NOMO-1 treated with dmso at 0.1 percent for 144 hours (cell line): ENCODE measurements around the gene TSHZ2.

ENCODE experiments used
- DNase-seq: peaks from one replicate; lab custom pipeline; 2025; ENCODE audit not compliant: unreplicated experiment; lab: John Stamatoyannopoulos, UW

Gene TSHZ2

GRCh38 chr20:53061192-53062108 lies 89.3 kb downstream of the TSHZ2 start:
- DNase-seq: no peak

- no peak for DNase-seq
These were observed 92.8 kb downstream of the TSHZ2 start for GRCh38 chr20:53064935-53065334.

GRCh38 chr20:53068241-53068640 lies 96.1 kb downstream of the TSHZ2 start:
- no peak for DNase-seq

GRCh38 chr20:53069132-53069531 lies 97.0 kb downstream of the TSHZ2 start:
- DNase-seq: no peak

- no peak for DNase-seq
These were observed 98.1 kb downstream of the TSHZ2 start for GRCh38 chr20:53070224-53070623.

- no peak for DNase-seq
These were observed 98.7 kb downstream of the TSHZ2 start for GRCh38 chr20:53070706-53071392.

- no peak for DNase-seq
These were observed 99.7 kb downstream of the TSHZ2 start for GRCh38 chr20:53071833-53072232.

- DNase-seq: no peak
These were observed 100.9 kb downstream of the TSHZ2 start for GRCh38 chr20:53072923-53073579.

GRCh38 chr20:53073636-53074415 lies 101.7 kb downstream of the TSHZ2 start:
- no peak for DNase-seq

GRCh38 chr20:53074811-53075314 lies 102.7 kb downstream of the TSHZ2 start:
- no peak for DNase-seq

- no peak for DNase-seq
These were observed 104.5 kb downstream of the TSHZ2 start for GRCh38 chr20:53076668-53077067.

- no peak for DNase-seq
These were observed 105.4 kb downstream of the TSHZ2 start for GRCh38 chr20:53077373-53078205.

- no peak for DNase-seq
These were observed 106.6 kb downstream of the TSHZ2 start for GRCh38 chr20:53078761-53079160.

- DNase-seq: no peak
These were observed 107.1 kb downstream of the TSHZ2 start for GRCh38 chr20:53079261-53079691.

GRCh38 chr20:53079828-53080686 lies 107.9 kb downstream of the TSHZ2 start:
- DNase-seq: no peak

- no peak for DNase-seq
These were observed 108.5 kb downstream of the TSHZ2 start for GRCh38 chr20:53080687-53080962.

GRCh38 chr20:53080969-53081871 lies 109.1 kb downstream of the TSHZ2 start:
- no peak for DNase-seq
